HepG2 (cell line): ENCODE data around the gene UBR3.
A peak's percentile ranks its signal among the peaks of the same experiment; 100 is the strongest.

Experiments
- CTCF ChIP-seq: sonication (generic); formaldehyde crosslinking; IDR thresholded peaks from 2 replicates; pipeline ENCODE4 v1.5.0; 2020; ENCODE audit warnings: mild to moderate bottlenecking, missing genetic modification reagents, moderate library complexity
- EED ChIP-seq: sonication (generic); formaldehyde crosslinking; IDR thresholded peaks from 2 replicates; pipeline ENCODE4 v1.5.0; 2020; ENCODE audit warnings: mild to moderate bottlenecking, missing genetic modification reagents
- EHMT2 ChIP-seq: fragments of 200-600 bp; sonication (generic); IDR thresholded peaks from 2 replicates; pipeline ENCODE4 v1.7.0; 2017; ENCODE audit warnings: antibody characterized with exemption, low read depth, low read length, borderline replicate concordance
- MAX ChIP-seq: IDR thresholded peaks from 2 replicates; pipeline ENCODE4 v1.6.1; 2012; ENCODE audit warnings: inconsistent platforms
- PAXIP1 ChIP-seq: sonication (generic); formaldehyde crosslinking; conservative IDR thresholded peaks from 2 replicates; pipeline ENCODE4 v1.4.0; 2020; ENCODE audit warnings: mild to moderate bottlenecking, missing genetic modification reagents, moderate library complexity
- POLR2A ChIP-seq, 2 experiments: IDR thresholded peaks; 2 replicates each; pipeline ENCODE4 v1.6.1; 2011; ENCODE audit warnings: low read depth in 2 of 2, low read length in 2 of 2, mild to moderate bottlenecking in 1 of 2, moderate library complexity in 1 of 2; ENCODE audit not compliant: insufficient read depth in 1 of 2
- SIX1 ChIP-seq: sonication (generic); formaldehyde crosslinking; IDR thresholded peaks from 2 replicates; pipeline ENCODE4 v1.4.0; 2020; ENCODE audit warnings: missing genetic modification reagents, borderline replicate concordance
- SP140L ChIP-seq: sonication (generic); formaldehyde crosslinking; IDR thresholded peaks from 2 replicates; pipeline ENCODE4 v1.4.0; 2020; ENCODE audit warnings: missing genetic modification reagents, borderline replicate concordance
- ZNF30 ChIP-seq: sonication (generic); formaldehyde crosslinking; IDR thresholded peaks from 2 replicates; pipeline ENCODE4 v1.5.0; 2020; ENCODE audit warnings: mild to moderate bottlenecking, missing genetic modification reagents
- ZNF546 ChIP-seq: sonication (generic); formaldehyde crosslinking; conservative IDR thresholded peaks from 2 replicates; pipeline ENCODE4 v1.8.1; 2023; ENCODE audit warnings: mild to moderate bottlenecking, missing genetic modification reagents
- ZNF83 ChIP-seq: sonication (generic); formaldehyde crosslinking; IDR thresholded peaks from 2 replicates; pipeline ENCODE4 v1.4.0; 2020; ENCODE audit warnings: missing genetic modification reagents, mild to moderate bottlenecking, borderline replicate concordance

GRCh38 chr2:169928463-169928864, 101.2 kb downstream of the UBR3 start:
- TF ChIP-seq ZNF83 (CRISPR knock-in tag) (no peak), PAXIP1 (no peak), POLR2A (IDR thresholded peaks at IDR 0.05; ENCODE audit: insufficient read depth in 1 of 2, low read depth in 2 of 2, low read length in 2 of 2) (no peak), EHMT2 (no peak), MAX (no peak), EED (no peak), CTCF (CRISPR knock-in tag) (peak; percentile 57), SIX1 (CRISPR knock-in tag) (no peak), ZNF30 (CRISPR knock-in tag) (no peak), ZNF546 (CRISPR knock-in tag) (no peak), SP140L (no peak)
